Fibroblast of pulmonary artery (primary cell): ENCODE measurements around the gene NBPF3.
"Not testable (repeated sequence)": the region's sequence is repeated elsewhere in the genome, so short reads cannot be mapped to it uniquely, and the experiment has no call there.

Source experiments
- DNase-seq: peaks from one replicate; pipeline ENCODE4 v3.0.0-alpha.2; 2010; ENCODE audit warnings: low read depth
- H3K4me3 ChIP-seq: replicated peaks from 2 replicates; pipeline ENCODE4 v1.5.1; 2011; ENCODE audit warnings: low read depth, mild to moderate bottlenecking, control low read depth, low read length, moderate library complexity
- TF ChIP-seq, protein P1 (sequence below): IDR thresholded peaks from 2 replicates; pipeline ENCODE4 v1.5.1; 2011; ENCODE audit warnings: mild to moderate bottlenecking, control low read depth, low read length, inconsistent platforms; ENCODE audit errors: missing control alignments

NBPF3 gene

DNA sequence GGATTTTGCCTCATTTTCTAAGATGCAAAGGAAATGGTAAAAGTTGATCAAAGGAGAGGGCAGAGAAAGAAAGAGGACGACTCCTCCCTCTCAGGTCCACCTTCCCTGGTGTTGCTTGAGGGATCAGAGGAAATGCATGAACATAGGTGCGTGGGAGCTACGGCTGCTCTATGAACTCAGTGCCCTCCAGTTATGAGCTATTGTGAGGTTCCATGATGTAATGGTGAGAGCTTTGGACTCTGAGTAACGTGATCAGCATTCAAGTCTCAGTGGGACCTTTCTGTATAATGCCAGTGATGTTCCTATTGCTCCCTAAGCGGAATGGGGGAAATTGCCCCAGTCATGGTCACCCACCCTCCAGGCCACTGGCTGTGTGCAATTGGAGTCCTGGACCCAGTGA is 25.9 kb upstream of the NBPF3 start:
- no peak overlapping the region for H3K4me3 ChIP-seq
- DNase-seq, result no peak
- TF ChIP-seq, protein P1, sequence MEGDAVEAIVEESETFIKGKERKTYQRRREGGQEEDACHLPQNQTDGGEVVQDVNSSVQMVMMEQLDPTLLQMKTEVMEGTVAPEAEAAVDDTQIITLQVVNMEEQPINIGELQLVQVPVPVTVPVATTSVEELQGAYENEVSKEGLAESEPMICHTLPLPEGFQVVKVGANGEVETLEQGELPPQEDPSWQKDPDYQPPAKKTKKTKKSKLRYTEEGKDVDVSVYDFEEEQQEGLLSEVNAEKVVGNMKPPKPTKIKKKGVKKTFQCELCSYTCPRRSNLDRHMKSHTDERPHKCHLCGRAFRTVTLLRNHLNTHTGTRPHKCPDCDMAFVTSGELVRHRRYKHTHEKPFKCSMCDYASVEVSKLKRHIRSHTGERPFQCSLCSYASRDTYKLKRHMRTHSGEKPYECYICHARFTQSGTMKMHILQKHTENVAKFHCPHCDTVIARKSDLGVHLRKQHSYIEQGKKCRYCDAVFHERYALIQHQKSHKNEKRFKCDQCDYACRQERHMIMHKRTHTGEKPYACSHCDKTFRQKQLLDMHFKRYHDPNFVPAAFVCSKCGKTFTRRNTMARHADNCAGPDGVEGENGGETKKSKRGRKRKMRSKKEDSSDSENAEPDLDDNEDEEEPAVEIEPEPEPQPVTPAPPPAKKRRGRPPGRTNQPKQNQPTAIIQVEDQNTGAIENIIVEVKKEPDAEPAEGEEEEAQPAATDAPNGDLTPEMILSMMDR, result no peak

DNA sequence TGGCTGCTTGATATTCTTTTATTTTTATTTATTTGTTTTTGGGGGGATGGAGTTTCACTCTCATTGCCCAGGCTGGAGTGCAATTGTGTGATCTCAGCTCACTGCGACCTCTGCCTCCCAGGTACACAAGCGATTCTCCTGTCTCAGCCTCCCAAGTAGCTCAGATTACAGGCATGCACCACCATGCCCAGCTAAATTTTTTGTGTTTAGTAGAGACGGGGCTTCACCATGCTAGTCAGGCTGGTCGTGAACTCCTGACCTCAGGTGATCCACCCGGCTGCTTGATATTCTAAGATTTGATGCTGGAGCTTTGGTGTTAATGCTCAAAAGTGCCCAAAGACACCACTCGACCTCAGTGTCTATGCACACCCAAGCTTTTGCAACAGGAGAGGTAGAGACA is 19.6 kb upstream of the NBPF3 start:
- DNase-seq, H3K4me3 ChIP-seq: not testable (repeated sequence)

DNA sequence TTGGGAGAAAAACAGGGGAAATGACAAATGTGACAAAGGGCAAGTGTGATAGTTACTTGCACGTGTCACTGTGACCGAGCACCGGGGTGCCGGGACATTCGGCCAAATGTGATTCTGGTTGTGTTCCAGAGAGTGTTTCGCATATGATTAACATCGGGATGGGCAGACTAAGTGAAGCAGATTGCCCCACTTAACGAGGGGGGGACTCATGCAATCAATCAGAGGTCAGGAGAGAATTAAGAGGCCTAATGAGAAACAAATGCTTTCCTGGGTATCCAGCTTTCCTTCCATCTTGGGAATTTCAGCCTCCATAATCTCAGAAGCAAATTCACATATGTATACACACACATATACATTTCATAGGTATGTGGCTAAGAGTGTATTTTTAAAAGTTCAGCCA is 18.6 kb upstream of the NBPF3 start:
- not testable (repeated sequence) for H3K4me3 ChIP-seq

DNA sequence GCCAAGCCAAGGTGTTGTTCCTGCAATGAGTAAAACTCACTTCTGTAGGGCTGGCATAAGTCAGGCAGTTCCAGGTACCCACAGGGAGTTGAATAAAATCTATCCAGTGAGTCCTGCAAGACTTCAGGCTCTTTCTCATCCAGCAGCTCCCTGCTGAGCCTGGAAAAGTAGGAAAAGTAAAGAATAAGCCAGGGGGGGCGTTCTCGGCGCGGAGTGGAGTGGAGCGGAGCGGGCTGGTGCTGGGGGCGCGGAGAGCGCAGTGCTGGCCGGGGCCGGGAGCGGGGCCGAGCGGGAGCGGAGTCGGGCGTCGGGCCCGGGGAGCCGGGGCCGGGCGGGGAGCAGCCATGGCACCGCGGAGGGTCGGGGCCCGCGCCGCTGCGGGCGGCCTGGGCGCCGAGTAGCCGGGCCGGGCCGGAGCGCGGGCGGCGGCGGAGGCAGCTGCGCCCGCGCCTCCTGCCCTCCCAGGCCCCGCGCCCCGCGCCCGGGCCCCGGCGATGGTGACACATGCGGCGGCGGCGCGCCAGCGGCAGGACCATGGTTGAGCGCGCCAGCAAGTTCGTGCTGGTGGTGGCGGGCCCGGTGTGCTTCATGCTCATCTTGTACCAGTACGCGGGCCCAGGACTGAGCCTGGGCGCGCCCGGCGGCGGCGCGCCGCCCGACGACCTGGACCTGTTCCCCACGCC is 12.0 kb upstream of the NBPF3 start:
- DNase-seq, result not testable (repeated sequence)

More for the DNA sequence above, 18.6 kb upstream of the NBPF3 start:
- DNase-seq, result not testable (repeated sequence)

DNA sequence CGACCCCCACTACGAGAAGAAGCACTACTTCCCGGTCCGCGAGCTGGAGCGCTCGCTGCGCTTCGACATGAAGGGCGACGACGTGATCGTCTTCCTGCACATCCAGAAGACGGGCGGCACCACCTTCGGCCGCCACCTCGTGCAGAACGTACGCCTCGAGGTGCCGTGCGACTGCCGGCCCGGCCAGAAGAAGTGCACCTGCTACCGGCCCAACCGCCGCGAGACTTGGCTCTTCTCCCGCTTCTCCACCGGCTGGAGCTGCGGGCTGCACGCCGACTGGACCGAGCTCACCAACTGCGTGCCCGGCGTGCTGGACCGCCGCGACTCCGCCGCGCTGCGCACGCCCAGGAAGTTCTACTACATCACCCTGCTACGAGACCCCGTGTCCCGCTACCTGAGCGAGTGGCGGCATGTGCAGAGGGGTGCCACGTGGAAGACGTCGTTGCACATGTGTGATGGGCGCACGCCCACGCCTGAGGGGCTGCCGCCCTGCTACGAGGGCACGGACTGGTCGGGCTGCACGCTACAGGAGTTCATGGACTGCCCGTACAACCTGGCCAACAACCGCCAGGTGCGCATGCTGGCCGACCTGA is 11.4 kb upstream of the NBPF3 start:
- peak overlapping the region; percentile 36 for H3K4me3 ChIP-seq

More for the DNA sequence above, 12.0 kb upstream of the NBPF3 start:
- H3K4me3 ChIP-seq, result peak overlapping the region; percentile 36

DNA sequence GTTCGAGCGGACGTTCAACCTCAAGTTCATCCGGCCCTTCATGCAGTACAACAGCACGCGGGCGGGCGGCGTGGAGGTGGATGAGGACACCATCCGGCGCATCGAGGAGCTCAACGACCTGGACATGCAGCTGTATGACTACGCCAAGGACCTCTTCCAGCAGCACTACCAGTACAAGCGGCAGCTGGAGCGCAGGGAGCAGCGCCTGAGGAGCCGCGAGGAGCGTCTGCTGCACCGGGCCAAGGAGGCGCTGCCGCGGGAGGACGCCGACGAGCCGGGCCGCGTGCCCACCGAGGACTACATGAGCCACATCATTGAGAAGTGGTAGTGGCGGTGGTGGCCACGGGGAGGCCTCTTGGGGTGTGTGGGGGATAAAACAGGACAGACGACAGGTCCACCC is 10.7 kb upstream of the NBPF3 start:
- H3K4me3 ChIP-seq, DNase-seq: not testable (repeated sequence)

More for the DNA sequence above, 11.4 kb upstream of the NBPF3 start:
- not testable (repeated sequence) for DNase-seq

DNA sequence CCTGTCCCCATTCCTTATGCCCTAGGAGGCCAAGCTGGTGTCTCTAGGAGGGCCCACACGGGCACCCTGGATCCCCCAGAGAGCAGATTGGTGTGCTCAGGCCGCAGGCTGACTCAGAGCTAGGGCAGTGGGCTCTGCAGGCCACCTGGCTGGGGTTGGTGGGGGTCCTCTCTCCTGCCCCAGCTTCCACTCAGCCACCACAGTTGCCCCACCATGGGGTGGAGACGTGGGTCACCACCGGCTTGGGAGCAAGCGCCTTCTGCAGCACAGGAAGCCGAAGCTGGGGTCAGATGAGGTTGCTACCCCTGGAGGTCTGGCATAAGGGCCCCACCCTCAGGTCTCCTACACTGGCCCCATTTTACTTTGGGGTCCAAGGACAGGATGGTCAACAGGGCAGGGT is 9.1 kb upstream of the NBPF3 start:
- H3K4me3 ChIP-seq, DNase-seq: not testable (repeated sequence)

DNA sequence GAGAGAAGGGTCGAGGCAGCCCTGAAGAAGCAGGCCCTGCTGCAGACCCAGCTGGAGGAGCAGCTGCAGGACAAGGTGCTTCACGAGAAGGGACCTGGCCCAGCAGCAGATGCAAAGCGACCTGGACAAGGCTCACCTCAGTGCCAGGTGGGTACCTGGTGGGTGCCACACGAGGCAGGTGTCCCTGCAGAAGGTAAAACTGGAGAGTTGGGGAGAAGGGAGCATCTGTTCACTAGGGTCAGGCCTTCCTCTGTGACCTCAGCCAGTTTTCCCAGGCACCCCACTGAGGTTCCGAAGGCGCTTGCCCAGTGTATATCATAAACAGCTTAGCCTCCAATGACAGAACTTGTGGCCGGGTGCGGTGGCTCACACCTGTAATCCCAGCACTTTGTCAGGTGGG is 5.5 kb upstream of the NBPF3 start:
- TF ChIP-seq, protein P1, result no peak
- no peak overlapping the region for H3K4me3 ChIP-seq
- DNase-seq, result no peak

DNA sequence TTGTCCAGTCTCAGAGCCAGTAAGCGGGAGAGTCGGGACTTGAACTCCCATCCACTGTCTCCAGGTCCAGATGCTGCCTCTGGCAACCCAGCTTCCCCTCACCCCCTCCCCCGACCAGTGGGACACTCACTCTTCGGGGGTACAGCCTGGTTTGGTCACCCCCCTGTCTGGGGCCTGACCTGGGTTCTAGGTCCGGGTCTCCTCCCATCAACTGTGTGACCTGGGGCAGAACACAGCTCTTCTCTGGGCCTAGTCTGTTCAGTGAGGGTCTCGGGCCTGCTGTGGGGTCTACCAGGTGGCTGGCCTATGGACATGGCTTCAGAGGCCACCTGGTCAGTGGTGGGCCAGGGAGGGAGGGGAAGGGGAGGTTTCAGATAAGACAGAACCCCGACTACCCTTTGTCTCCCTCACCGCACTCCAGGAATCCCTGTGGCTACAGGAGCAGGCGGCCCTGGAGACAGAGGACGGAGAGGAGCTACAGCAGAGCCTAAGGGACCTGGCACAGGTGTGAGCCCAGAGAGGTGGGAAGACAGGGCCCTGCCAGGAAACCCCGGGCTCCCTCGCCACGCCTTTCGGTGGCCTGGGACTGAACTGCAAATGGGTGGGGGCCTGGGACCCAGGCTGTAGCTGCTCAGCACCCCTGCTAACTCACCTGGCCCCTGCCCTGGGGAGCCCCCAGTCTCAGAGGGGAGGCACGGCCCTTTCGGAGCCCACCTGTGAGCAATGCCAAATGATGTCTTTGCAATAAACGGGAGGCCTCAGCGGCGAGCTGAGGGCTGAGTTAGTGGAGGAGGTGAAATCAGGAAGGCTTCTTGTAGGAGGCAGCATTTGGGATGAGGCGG is 4.1 kb upstream of the NBPF3 start:
- DNase-seq, result no peak
- H3K4me3 ChIP-seq, result no peak overlapping the region
- TF ChIP-seq, protein P1, result no peak
